GM12878 (cell line): ENCODE results near the gene ZNF83. TPM values are rescaled to one million over a fixed set of nuclear protein-coding genes. Genes with fewer than 3 reads are reported as not detected.

Experiments
- ATAC-seq: fragments of 200-7000 bp; cut with Tn5 transposase; 3 replicates; pipeline ENCODE4 v1.9.1; 2020; ENCODE audit warnings: mild to moderate bottlenecking, moderate library complexity
- BruUV-seq: library from RNA; stranded (reverse); fragments of 400-500 nt; replicated peaks from 2 replicates; lab custom pipeline; 2021; lab: Mats Ljungman, UMichigan
- CTCF ChIA-PET: fragments of 300-600 bp; sonication (Branson Sonifier 250); formaldehyde crosslinking; extraction: SDS; loops from one replicate; lab custom pipeline; 2021; ENCODE audit warnings: inconsistent platforms; lab: Yijun Ruan, JAX
- POLR2A ChIA-PET: fragments of 350-600 bp; formaldehyde crosslinking; extraction: SDS; loops from one replicate; lab custom pipeline; 2021; ENCODE audit warnings: inconsistent platforms; lab: Charles Lee
- RAD21 ChIA-PET: fragments of 300-600 bp; sonication (Branson Sonifier 250); formaldehyde crosslinking; loops from one replicate; lab custom pipeline; 2023; ENCODE audit warnings: antibody characterized with exemption; ENCODE audit not compliant: unreplicated experiment; lab: Charles Lee
- SMC1A ChIA-PET: fragments of 300-600 bp; sonication (Branson Sonifier 250); formaldehyde crosslinking; loops from one replicate; lab custom pipeline; 2023; ENCODE audit not compliant: unreplicated experiment, uncharacterized antibody; lab: Charles Lee
- DNase-seq: peaks from one replicate; pipeline ENCODE4 v3.0.0-alpha.2; 2011; ENCODE audit warnings: low read depth, low spot score
- FAIRE-seq: peaks from 3 replicates; lab custom pipeline; 2011; peaks lifted over from hg19 to GRCh38; lab: Jason Lieb, UNC
- H2AFZ ChIP-seq: 2 replicates; pipeline ENCODE4 v1.6.0; 2011; ENCODE audit warnings: low read depth, low read length, control low read depth; ENCODE audit not compliant: control insufficient read depth
- H3K27ac ChIP-seq: 2 replicates; pipeline ENCODE4 v1.5.1; 2011; ENCODE audit warnings: control low read depth; ENCODE audit not compliant: control insufficient read depth, insufficient read depth
- H3K27me3 ChIP-seq, 2 experiments: replicated peaks in 1 of 2; 2 replicates each; pipeline versions ENCODE4 v1.6.0 to v1.6.1; 2011; ENCODE audit warnings: low read length in 1 of 2; ENCODE audit not compliant: control insufficient read depth in 2 of 2, insufficient read depth in 2 of 2
- H3K36me3 ChIP-seq, 2 experiments: 2 replicates each; pipeline ENCODE4 v1.5.1; 2011; ENCODE audit warnings: low read length in 1 of 2; ENCODE audit not compliant: control insufficient read depth in 2 of 2, insufficient read depth in 2 of 2
- H3K4me1 ChIP-seq: 2 replicates; pipeline ENCODE4 v1.6.1; 2011; ENCODE audit warnings: mild to moderate bottlenecking, low read length, moderate library complexity, mixed read lengths; ENCODE audit not compliant: control insufficient read depth, insufficient read depth
- H3K4me2 ChIP-seq: 2 replicates; pipeline ENCODE4 v1.6.0; 2011; ENCODE audit warnings: control low read depth; ENCODE audit not compliant: control insufficient read depth, insufficient read depth
- H3K4me3 ChIP-seq: fragments of 200-600 bp; sonication (generic); 2 replicates; pipeline ENCODE4 v1.5.1; 2016
- H3K79me2 ChIP-seq: 2 replicates; pipeline ENCODE4 v1.6.0; 2011; ENCODE audit warnings: low read length; ENCODE audit not compliant: control insufficient read depth, insufficient read depth
- H3K9ac ChIP-seq: 2 replicates; pipeline ENCODE4 v1.8.0; 2011; ENCODE audit warnings: low read length, control low read depth, mixed read lengths; ENCODE audit not compliant: control insufficient read depth, insufficient read depth
- H3K9me3 ChIP-seq: replicated peaks from 3 replicates; pipeline ENCODE4 v1.5.1; 2011; ENCODE audit warnings: mild to moderate bottlenecking, low read length; ENCODE audit not compliant: control insufficient read depth, insufficient read depth
- H4K20me1 ChIP-seq: 2 replicates; pipeline ENCODE4 v1.6.0; 2011; ENCODE audit not compliant: control insufficient read depth, insufficient read depth
- CEBPZ ChIP-seq: fragments of 150-350 bp; IDR thresholded peaks from 2 replicates; pipeline ENCODE4 v1.6.1; 2016; ENCODE audit warnings: low read depth, low read length
- FOS ChIP-seq: IDR thresholded peaks from 3 replicates; pipeline ENCODE4 v1.6.1; 2011; ENCODE audit warnings: borderline replicate concordance; ENCODE audit not compliant: insufficient read length; ENCODE audit errors: extremely low read depth
- MTA2 ChIP-seq: fragments of 450-650 bp; IDR thresholded peaks from 2 replicates; pipeline ENCODE4 v1.6.1; 2016; ENCODE audit warnings: low read depth, mild to moderate bottlenecking, moderate library complexity
- NBN ChIP-seq: fragments of 450-650 bp; IDR thresholded peaks from 2 replicates; pipeline ENCODE4 v1.6.1; 2016
- RAD51 ChIP-seq: fragments of 450-650 bp; IDR thresholded peaks from 2 replicates; pipeline ENCODE4 v1.6.1; 2016; ENCODE audit warnings: moderate library complexity, mild to moderate bottlenecking, inconsistent platforms
- SPI1 ChIP-seq: IDR thresholded peaks from 2 replicates; pipeline ENCODE4 v1.6.1; 2011; ENCODE audit warnings: low read depth, mild to moderate bottlenecking, low read length, moderate library complexity, borderline replicate concordance; ENCODE audit not compliant: insufficient read depth
- SUZ12 ChIP-seq: fragments of 200-600 bp; sonication (generic); IDR thresholded peaks from one replicate; pipeline ENCODE4 v1.6.1; 2018; ENCODE audit warnings: antibody characterized with exemption, mild to moderate bottlenecking; ENCODE audit not compliant: unreplicated experiment
- ZNF217 ChIP-seq: fragments of 450-650 bp; IDR thresholded peaks from 2 replicates; pipeline ENCODE4 v1.6.1; 2017; ENCODE audit warnings: antibody characterized with exemption, mild to moderate bottlenecking
- WGBS: methylation state at CpG from one replicate; pipeline ENCODE4 v1.1.6; 2016; ENCODE audit warnings: low lambda C conversion rate; ENCODE audit not compliant: insufficient replicate concordance, insufficient coverage; ENCODE audit errors: missing lambda C conversion rate; 5-methylcytosine and 5-hydroxymethylcytosine counted together
- in situ Hi-C: fragments of 300-500 bp; cut with MboI; formaldehyde crosslinking; loops from 9 replicates; pipeline ENCODE4 v1.14.3; 2018; ENCODE audit warnings: mixed read lengths
- intact Hi-C: fragments of 100-400 bp; cut with micrococcal nuclease; formaldehyde crosslinking; loops from one replicate; pipeline ENCODE4 v1.14.2; 2022; ENCODE audit not compliant: unreplicated experiment
- polyA plus RNA-seq, 11 experiments: library from polyadenylated mRNA; depleted of rRNA in 4 of 11; unstranded in 6 of 11; stranded (reverse) in 5 of 11; fragments of >200 nt; fragmentation: Nextera tagmentation in 4 of 11; fragmentation: Illumina TruSeq in 1 of 11; extraction: Ambion mirVana in 4 of 11; extraction: Trizol in 1 of 11; gene quantifications; 1 replicate in 1 of 11; 2 replicates in 10 of 11; pipeline versions ENCODE4 v1.2.1 to v1.2.3, GENCODE V29; 2011 to 2016; ENCODE audit warnings: inconsistent platforms in 2 of 11, missing spikeins in 2 of 11, low read depth in 1 of 11
- total RNA-seq, 4 experiments: library from RNA; depleted of rRNA in 3 of 4; stranded (reverse); fragments of >200 nt in 3 of 4; fragmentation: Illumina TruSeq in 1 of 4; extraction: Trizol in 1 of 4; gene quantifications; 2 replicates each; pipeline versions ENCODE4 v1.2.1 to v1.2.3, GENCODE V29; 2013 to 2021
- TF ChIP-seq, protein P1 (sequence below): IDR thresholded peaks from 2 replicates; pipeline ENCODE4 v1.6.1; 2011; ENCODE audit warnings: mild to moderate bottlenecking, low read depth, low read length, moderate library complexity; ENCODE audit not compliant: insufficient replicate concordance
- TF ChIP-seq, protein P2 (sequence below): fragments of 450-650 bp; IDR thresholded peaks from 2 replicates; pipeline ENCODE4 v1.6.1; 2017; ENCODE audit warnings: antibody characterized with exemption, mild to moderate bottlenecking, moderate library complexity

ZNF83 gene
- total and polyA plus RNA-seq, 10 of the 15 experiments (the other 5 are each of a cell fraction or from before 2014, with no cell fraction given), result 9.9 to 90.1 (median 18.7) TPM

- Histone ChIP-seq H3K4me2 (no peak overlapping the region), H2AFZ (no peak overlapping the region), H3K27me3 (no peaks in the 10 kb centered on the region), H3K4me1 (no peaks in the 10 kb centered on the region), H3K9me3 (peaks cover 3% of the 10 kb centered on the region; the same call in 2 of the 3 replicates), H3K27ac (no peak overlapping the region), H3K4me3 (no peak overlapping the region), H3K9ac (no peak overlapping the region), H4K20me1 (no peaks in the 10 kb centered on the region), H3K36me3 (peaks cover 6 to 11% of the 10 kb centered on the region in 2 experiments; a peak in 3 of 4 replicates), H3K79me2 (no peaks in the 10 kb centered on the region)
- BruUV-seq, result no TSS peak
- ChIA-PET RAD21 (no interaction called here), CTCF (no interaction called here), POLR2A (interaction anchor here (0.7 kb wide), 1 partner anchor 133 kb away, joined by 3 read pairs; no protein-coding TSS in a partner anchor), SMC1A (no interaction called here)
- DNase-seq (no peak), ATAC-seq (no peak), FAIRE-seq (no peak)
- TF ChIP-seq NBN, result no peak
- TF ChIP-seq, protein P1, sequence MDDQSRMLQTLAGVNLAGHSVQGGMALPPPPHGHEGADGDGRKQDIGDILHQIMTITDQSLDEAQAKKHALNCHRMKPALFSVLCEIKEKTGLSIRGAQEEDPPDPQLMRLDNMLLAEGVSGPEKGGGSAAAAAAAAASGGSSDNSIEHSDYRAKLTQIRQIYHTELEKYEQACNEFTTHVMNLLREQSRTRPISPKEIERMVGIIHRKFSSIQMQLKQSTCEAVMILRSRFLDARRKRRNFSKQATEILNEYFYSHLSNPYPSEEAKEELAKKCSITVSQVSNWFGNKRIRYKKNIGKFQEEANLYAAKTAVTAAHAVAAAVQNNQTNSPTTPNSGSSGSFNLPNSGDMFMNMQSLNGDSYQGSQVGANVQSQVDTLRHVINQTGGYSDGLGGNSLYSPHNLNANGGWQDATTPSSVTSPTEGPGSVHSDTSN, result no peak
- no peak for TF ChIP-seq SUZ12
- TF ChIP-seq SPI1, result no peak
- TF ChIP-seq CEBPZ, result no peak
- TF ChIP-seq FOS, result no peak
- no peak for TF ChIP-seq ZNF217
- TF ChIP-seq MTA2, result no peak
- TF ChIP-seq, protein P2, sequence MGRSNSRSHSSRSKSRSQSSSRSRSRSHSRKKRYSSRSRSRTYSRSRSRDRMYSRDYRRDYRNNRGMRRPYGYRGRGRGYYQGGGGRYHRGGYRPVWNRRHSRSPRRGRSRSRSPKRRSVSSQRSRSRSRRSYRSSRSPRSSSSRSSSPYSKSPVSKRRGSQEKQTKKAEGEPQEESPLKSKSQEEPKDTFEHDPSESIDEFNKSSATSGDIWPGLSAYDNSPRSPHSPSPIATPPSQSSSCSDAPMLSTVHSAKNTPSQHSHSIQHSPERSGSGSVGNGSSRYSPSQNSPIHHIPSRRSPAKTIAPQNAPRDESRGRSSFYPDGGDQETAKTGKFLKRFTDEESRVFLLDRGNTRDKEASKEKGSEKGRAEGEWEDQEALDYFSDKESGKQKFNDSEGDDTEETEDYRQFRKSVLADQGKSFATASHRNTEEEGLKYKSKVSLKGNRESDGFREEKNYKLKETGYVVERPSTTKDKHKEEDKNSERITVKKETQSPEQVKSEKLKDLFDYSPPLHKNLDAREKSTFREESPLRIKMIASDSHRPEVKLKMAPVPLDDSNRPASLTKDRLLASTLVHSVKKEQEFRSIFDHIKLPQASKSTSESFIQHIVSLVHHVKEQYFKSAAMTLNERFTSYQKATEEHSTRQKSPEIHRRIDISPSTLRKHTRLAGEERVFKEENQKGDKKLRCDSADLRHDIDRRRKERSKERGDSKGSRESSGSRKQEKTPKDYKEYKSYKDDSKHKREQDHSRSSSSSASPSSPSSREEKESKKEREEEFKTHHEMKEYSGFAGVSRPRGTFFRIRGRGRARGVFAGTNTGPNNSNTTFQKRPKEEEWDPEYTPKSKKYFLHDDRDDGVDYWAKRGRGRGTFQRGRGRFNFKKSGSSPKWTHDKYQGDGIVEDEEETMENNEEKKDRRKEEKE, result no peak
- TF ChIP-seq RAD51, result no peak
- intact Hi-C loops (no loop called here), in situ Hi-C loops (no loop called here)
- 98% methylated on average over 5 of the region's 5 CpGs for WGBS
These were observed 13.8 kb upstream of the ZNF83 start for GRCh38 chr19:52651956-52652355.
